ENCODE measurements around the gene LRRK1.

The LRRK1 gene

GRCh38 chr15:100918690-100919480 is at the start of gene LRRK1:
LRRK1 (plus strand) TSS chr15:100919357; CDS start chr15:100924633, 5,276 bp downstream.
- peak within 1 kb of the TSS; percentile 70 for H3K9ac ChIP-seq (ENCODE audit: low read length)
- peaks cover 17% of the 10 kb centered on the region for H3K4me1 ChIP-seq (ENCODE audit: control insufficient read depth, insufficient read depth, low read length)
- no peaks in the 10 kb centered on the region for H3K36me3 ChIP-seq (ENCODE audit: control insufficient read depth, insufficient read depth, low read length)
- H3K4me3 ChIP-seq (ENCODE audit: low read length), result peak within 1 kb of the TSS; percentile 45
- no peaks in the 10 kb centered on the region for H3K27me3 ChIP-seq (ENCODE audit: control insufficient read depth, insufficient read depth, low read length)
- H3K9me3 ChIP-seq (ENCODE audit: control insufficient read depth, low read length), result no peaks in the 10 kb centered on the region

- H3K36me3 ChIP-seq (ENCODE audit: control insufficient read depth, insufficient read depth, low read length), result no peaks in the 10 kb centered on the region
- H3K9ac ChIP-seq (ENCODE audit: low read length), result no peak overlapping the region
- no peaks in the 10 kb centered on the region for H3K4me1 ChIP-seq (ENCODE audit: control insufficient read depth, insufficient read depth, low read length)
- peaks cover 8% of the 10 kb centered on the region for H3K9me3 ChIP-seq (ENCODE audit: control insufficient read depth, low read length)
- H3K4me3 ChIP-seq (ENCODE audit: low read length), result no peak overlapping the region
- H3K27me3 ChIP-seq (ENCODE audit: control insufficient read depth, insufficient read depth, low read length), result peaks cover 13% of the 10 kb centered on the region
Observed at GRCh38 chr15:100873029-100873677, 46.0 kb upstream of the LRRK1 start.

GRCh38 chr15:100875495-100875894 is 43.7 kb upstream of the LRRK1 start:
- Histone ChIP-seq H3K9ac (ENCODE audit: low read length) (no peak overlapping the region), H3K27me3 (ENCODE audit: control insufficient read depth, insufficient read depth, low read length) (peaks cover 31% of the 10 kb centered on the region), H3K36me3 (ENCODE audit: control insufficient read depth, insufficient read depth, low read length) (no peaks in the 10 kb centered on the region), H3K4me1 (ENCODE audit: control insufficient read depth, insufficient read depth, low read length) (no peaks in the 10 kb centered on the region), H3K9me3 (ENCODE audit: control insufficient read depth, low read length) (no peaks in the 10 kb centered on the region), H3K4me3 (ENCODE audit: low read length) (no peak overlapping the region)

- no peaks in the 10 kb centered on the region for H3K9me3 ChIP-seq (ENCODE audit: control insufficient read depth, low read length)
- H3K4me3 ChIP-seq (ENCODE audit: low read length), result no peak overlapping the region
- H3K27me3 ChIP-seq (ENCODE audit: control insufficient read depth, insufficient read depth, low read length), result peaks cover 36% of the 10 kb centered on the region
Observed at GRCh38 chr15:100875976-100876375, 43.2 kb upstream of the LRRK1 start.

GRCh38 chr15:100877551-100877950 is 41.6 kb upstream of the LRRK1 start:
- H3K9me3 ChIP-seq (ENCODE audit: control insufficient read depth, low read length), result no peaks in the 10 kb centered on the region
- no peak overlapping the region for H3K4me3 ChIP-seq (ENCODE audit: low read length)
- no peaks in the 10 kb centered on the region for H3K36me3 ChIP-seq (ENCODE audit: control insufficient read depth, insufficient read depth, low read length)
- H3K27me3 ChIP-seq (ENCODE audit: control insufficient read depth, insufficient read depth, low read length), result peaks cover 50% of the 10 kb centered on the region
- H3K4me1 ChIP-seq (ENCODE audit: control insufficient read depth, insufficient read depth, low read length), result no peaks in the 10 kb centered on the region
- H3K9ac ChIP-seq (ENCODE audit: low read length), result no peak overlapping the region

More at GRCh38 chr15:100875976-100876375, 43.2 kb upstream of the LRRK1 start:
- Histone ChIP-seq H3K9ac (ENCODE audit: low read length) (no peak overlapping the region), H3K4me1 (ENCODE audit: control insufficient read depth, insufficient read depth, low read length) (no peaks in the 10 kb centered on the region), H3K36me3 (ENCODE audit: control insufficient read depth, insufficient read depth, low read length) (no peaks in the 10 kb centered on the region)

- H3K4me1 ChIP-seq (ENCODE audit: control insufficient read depth, insufficient read depth, low read length), result no peaks in the 10 kb centered on the region
- H3K9me3 ChIP-seq (ENCODE audit: control insufficient read depth, low read length), result no peaks in the 10 kb centered on the region
- H3K9ac ChIP-seq (ENCODE audit: low read length), result no peak overlapping the region
- peaks cover 50% of the 10 kb centered on the region for H3K27me3 ChIP-seq (ENCODE audit: control insufficient read depth, insufficient read depth, low read length)
- H3K36me3 ChIP-seq (ENCODE audit: control insufficient read depth, insufficient read depth, low read length), result no peaks in the 10 kb centered on the region
- no peak overlapping the region for H3K4me3 ChIP-seq (ENCODE audit: low read length)
Observed at GRCh38 chr15:100878130-100878529, 41.0 kb upstream of the LRRK1 start.

GRCh38 chr15:100878648-100879047 is 40.5 kb upstream of the LRRK1 start:
- H3K9me3 ChIP-seq (ENCODE audit: control insufficient read depth, low read length), result no peaks in the 10 kb centered on the region
- peaks cover 53% of the 10 kb centered on the region for H3K27me3 ChIP-seq (ENCODE audit: control insufficient read depth, insufficient read depth, low read length)
- H3K4me1 ChIP-seq (ENCODE audit: control insufficient read depth, insufficient read depth, low read length), result no peaks in the 10 kb centered on the region
- no peak overlapping the region for H3K9ac ChIP-seq (ENCODE audit: low read length)
- H3K4me3 ChIP-seq (ENCODE audit: low read length), result no peak overlapping the region
- no peaks in the 10 kb centered on the region for H3K36me3 ChIP-seq (ENCODE audit: control insufficient read depth, insufficient read depth, low read length)

GRCh38 chr15:100879061-100879463 is 40.1 kb upstream of the LRRK1 start:
- Histone ChIP-seq H3K9me3 (ENCODE audit: control insufficient read depth, low read length) (no peaks in the 10 kb centered on the region), H3K36me3 (ENCODE audit: control insufficient read depth, insufficient read depth, low read length) (no peaks in the 10 kb centered on the region), H3K27me3 (ENCODE audit: control insufficient read depth, insufficient read depth, low read length) (peaks cover 57% of the 10 kb centered on the region), H3K4me3 (ENCODE audit: low read length) (no peak overlapping the region), H3K9ac (ENCODE audit: low read length) (no peak overlapping the region), H3K4me1 (ENCODE audit: control insufficient read depth, insufficient read depth, low read length) (no peaks in the 10 kb centered on the region)

GRCh38 chr15:100879464-100880138 is 39.6 kb upstream of the LRRK1 start, which contains the start of gene ALDH1A3:
ALDH1A3 (plus strand) TSS chr15:100879831; CDS start chr15:100879908, 77 bp downstream.
- Histone ChIP-seq H3K36me3 (ENCODE audit: control insufficient read depth, insufficient read depth, low read length) (no peaks in the 10 kb centered on the region), H3K27me3 (ENCODE audit: control insufficient read depth, insufficient read depth, low read length) (peaks cover 57% of the 10 kb centered on the region), H3K9ac (ENCODE audit: low read length) (no peak within 1 kb of the TSS), H3K4me3 (ENCODE audit: low read length) (no peak within 1 kb of the TSS), H3K9me3 (ENCODE audit: control insufficient read depth, low read length) (no peaks in the 10 kb centered on the region), H3K4me1 (ENCODE audit: control insufficient read depth, insufficient read depth, low read length) (no peaks in the 10 kb centered on the region)

- peaks cover 57% of the 10 kb centered on the region for H3K27me3 ChIP-seq (ENCODE audit: control insufficient read depth, insufficient read depth, low read length)
- H3K36me3 ChIP-seq (ENCODE audit: control insufficient read depth, insufficient read depth, low read length), result no peaks in the 10 kb centered on the region
- H3K9ac ChIP-seq (ENCODE audit: low read length), result no peak overlapping the region
- H3K4me3 ChIP-seq (ENCODE audit: low read length), result no peak overlapping the region
- H3K9me3 ChIP-seq (ENCODE audit: control insufficient read depth, low read length), result no peaks in the 10 kb centered on the region
- H3K4me1 ChIP-seq (ENCODE audit: control insufficient read depth, insufficient read depth, low read length), result no peaks in the 10 kb centered on the region
Observed at GRCh38 chr15:100880139-100880896, 38.8 kb upstream of the LRRK1 start.

GRCh38 chr15:100880897-100881242 is 38.3 kb upstream of the LRRK1 start:
- no peak overlapping the region for H3K9ac ChIP-seq (ENCODE audit: low read length)
- peaks cover 57% of the 10 kb centered on the region for H3K27me3 ChIP-seq (ENCODE audit: control insufficient read depth, insufficient read depth, low read length)
- no peak overlapping the region for H3K4me3 ChIP-seq (ENCODE audit: low read length)
- H3K9me3 ChIP-seq (ENCODE audit: control insufficient read depth, low read length), result no peaks in the 10 kb centered on the region
- no peaks in the 10 kb centered on the region for H3K36me3 ChIP-seq (ENCODE audit: control insufficient read depth, insufficient read depth, low read length)
- no peaks in the 10 kb centered on the region for H3K4me1 ChIP-seq (ENCODE audit: control insufficient read depth, insufficient read depth, low read length)
